DOHH2 (cell line): Measurements from ENCODE around the gene TSC22D1.

Source experiments
- H3F3A ChIP-seq: fragments of 200-600 bp; sonication (generic), shearing (Covaris generic); 2 replicates; pipeline ENCODE4 v1.6.0; 2016; ENCODE audit warnings: antibody characterized with exemption, mild to moderate bottlenecking; ENCODE audit not compliant: control insufficient read depth, insufficient read depth
- H3K27ac ChIP-seq: fragments of 200-600 bp; sonication (generic); 2 replicates; pipeline ENCODE4 v1.5.1; 2014; ENCODE audit warnings: low read depth, mild to moderate bottlenecking, low read length, moderate library complexity
- H3K27me3 ChIP-seq: fragments of 200-600 bp; sonication (generic); 2 replicates; pipeline ENCODE4 v1.6.1; 2014; ENCODE audit warnings: mild to moderate bottlenecking, low read length, mixed read lengths; ENCODE audit not compliant: control insufficient read depth
- H3K36me3 ChIP-seq: fragments of 200-600 bp; sonication (generic); 2 replicates; pipeline ENCODE4 v1.6.1; 2014; ENCODE audit warnings: mild to moderate bottlenecking, low read length, moderate library complexity, mixed read lengths; ENCODE audit not compliant: control insufficient read depth
- H3K4me1 ChIP-seq: fragments of 200-600 bp; sonication (generic); 2 replicates; pipeline ENCODE4 v1.6.1; 2014; ENCODE audit warnings: mild to moderate bottlenecking, low read length, mixed read lengths; ENCODE audit not compliant: control insufficient read depth
- H3K4me2 ChIP-seq: fragments of 200-600 bp; sonication (generic); 2 replicates; pipeline ENCODE4 v1.6.0; 2014; ENCODE audit warnings: mild to moderate bottlenecking, low read length, moderate library complexity
- H3K4me3 ChIP-seq: fragments of 200-600 bp; sonication (generic); 2 replicates; pipeline ENCODE4 v1.5.1; 2014; ENCODE audit warnings: mild to moderate bottlenecking, low read length, mixed read lengths
- H3K79me2 ChIP-seq: fragments of 200-600 bp; sonication (generic); 2 replicates; pipeline ENCODE4 v1.6.1; 2014; ENCODE audit warnings: mild to moderate bottlenecking, low read length, mixed read lengths; ENCODE audit not compliant: control insufficient read depth
- H3K9me2 ChIP-seq: fragments of 200-600 bp; sonication (generic); replicated peaks from 2 replicates; pipeline ENCODE4 v1.6.1; 2014; ENCODE audit warnings: mild to moderate bottlenecking, low read length, mixed read lengths; ENCODE audit not compliant: control insufficient read depth
- H3K9me3 ChIP-seq: fragments of 200-600 bp; sonication (generic); 2 replicates; pipeline ENCODE4 v1.6.1; 2014; ENCODE audit warnings: antibody characterized with exemption, low read length, mixed read lengths; ENCODE audit not compliant: control insufficient read depth, insufficient read depth
- H4K20me1 ChIP-seq: fragments of 200-600 bp; sonication (generic); 2 replicates; pipeline ENCODE4 v1.6.0; 2014; ENCODE audit warnings: low read depth, mild to moderate bottlenecking, antibody characterized with exemption, low read length, moderate library complexity; ENCODE audit not compliant: control insufficient read depth, insufficient read depth
- EZH2phosphoT487 ChIP-seq: fragments of 200-600 bp; sonication (generic); IDR thresholded peaks from 2 replicates; pipeline ENCODE4 v1.6.1; 2017; ENCODE audit warnings: borderline replicate concordance, mild to moderate bottlenecking, antibody characterized with exemption, low read length, moderate library complexity, mixed read lengths
- TF ChIP-seq, protein P1 (sequence below): fragments of 200-600 bp; sonication (generic); IDR thresholded peaks from one replicate; pipeline ENCODE4 v1.5.1; 2014; ENCODE audit warnings: antibody characterized with exemption, mild to moderate bottlenecking, low read depth, low read length; ENCODE audit not compliant: poor library complexity, severe bottlenecking

TSC22D1 gene

DNA sequence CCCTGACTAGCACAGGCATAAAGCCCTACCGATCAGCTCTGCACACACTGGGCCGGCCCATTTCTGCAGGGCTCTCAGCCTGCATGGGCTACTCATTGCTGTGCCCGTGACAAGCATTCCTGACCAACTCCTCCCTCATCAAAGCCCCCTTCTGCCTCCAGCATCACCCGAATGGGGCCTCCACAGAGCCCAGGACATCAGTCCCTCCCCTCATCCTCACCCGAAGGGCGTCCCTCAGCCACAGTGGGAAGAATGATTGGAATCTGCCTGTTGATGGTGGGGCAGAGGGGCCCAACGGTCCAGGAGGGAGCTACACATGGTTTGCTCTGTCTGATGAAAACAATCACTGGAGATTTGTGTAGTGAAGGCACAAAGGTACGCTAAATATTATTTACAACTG is 158.7 kb downstream of the TSC22D1 start:
- Histone ChIP-seq H3K79me2 (no peaks in the 10 kb centered on the region), H3K4me3 (no peak overlapping the region), H3K4me1 (peaks cover 28% of the 10 kb centered on the region), H3F3A (no peaks in the 10 kb centered on the region), H3K9me3 (no peaks in the 10 kb centered on the region), H3K27me3 (no peaks in the 10 kb centered on the region), H3K27ac (peak overlapping the region; percentile 17; the same call in 1 of the 2 replicates), H3K4me2 (peak overlapping the region; percentile 46), H3K36me3 (no peaks in the 10 kb centered on the region), H3K9me2 (no peaks in the 10 kb centered on the region), H4K20me1 (no peaks in the 10 kb centered on the region)
- TF ChIP-seq, protein P1, sequence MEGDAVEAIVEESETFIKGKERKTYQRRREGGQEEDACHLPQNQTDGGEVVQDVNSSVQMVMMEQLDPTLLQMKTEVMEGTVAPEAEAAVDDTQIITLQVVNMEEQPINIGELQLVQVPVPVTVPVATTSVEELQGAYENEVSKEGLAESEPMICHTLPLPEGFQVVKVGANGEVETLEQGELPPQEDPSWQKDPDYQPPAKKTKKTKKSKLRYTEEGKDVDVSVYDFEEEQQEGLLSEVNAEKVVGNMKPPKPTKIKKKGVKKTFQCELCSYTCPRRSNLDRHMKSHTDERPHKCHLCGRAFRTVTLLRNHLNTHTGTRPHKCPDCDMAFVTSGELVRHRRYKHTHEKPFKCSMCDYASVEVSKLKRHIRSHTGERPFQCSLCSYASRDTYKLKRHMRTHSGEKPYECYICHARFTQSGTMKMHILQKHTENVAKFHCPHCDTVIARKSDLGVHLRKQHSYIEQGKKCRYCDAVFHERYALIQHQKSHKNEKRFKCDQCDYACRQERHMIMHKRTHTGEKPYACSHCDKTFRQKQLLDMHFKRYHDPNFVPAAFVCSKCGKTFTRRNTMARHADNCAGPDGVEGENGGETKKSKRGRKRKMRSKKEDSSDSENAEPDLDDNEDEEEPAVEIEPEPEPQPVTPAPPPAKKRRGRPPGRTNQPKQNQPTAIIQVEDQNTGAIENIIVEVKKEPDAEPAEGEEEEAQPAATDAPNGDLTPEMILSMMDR, result no peak
- no peak for TF ChIP-seq EZH2phosphoT487

DNA sequence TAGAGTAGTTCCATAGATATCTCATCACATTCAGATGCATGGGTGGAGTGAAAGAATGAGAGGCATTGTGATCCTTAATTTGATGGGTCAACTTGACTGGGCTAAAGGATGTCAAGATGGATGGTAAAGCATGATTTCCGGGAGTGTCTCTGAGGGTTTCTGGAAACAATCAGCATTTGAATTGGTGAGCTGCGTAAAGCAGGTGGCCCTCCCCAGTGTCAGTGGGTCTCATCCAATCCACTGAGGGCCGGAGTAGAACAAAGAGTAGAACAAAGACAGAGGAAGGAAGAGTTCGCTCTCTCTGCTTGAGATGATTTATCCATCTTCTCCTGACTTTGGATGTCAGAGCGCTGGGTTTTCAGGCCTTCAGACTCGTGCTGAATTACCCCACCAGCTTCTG is 159.4 kb downstream of the TSC22D1 start:
- Histone ChIP-seq H3K79me2 (no peaks in the 10 kb centered on the region), H3K27me3 (no peaks in the 10 kb centered on the region)
- TF ChIP-seq, protein P1, result no peak
- TF ChIP-seq EZH2phosphoT487, result no peak

DNA sequence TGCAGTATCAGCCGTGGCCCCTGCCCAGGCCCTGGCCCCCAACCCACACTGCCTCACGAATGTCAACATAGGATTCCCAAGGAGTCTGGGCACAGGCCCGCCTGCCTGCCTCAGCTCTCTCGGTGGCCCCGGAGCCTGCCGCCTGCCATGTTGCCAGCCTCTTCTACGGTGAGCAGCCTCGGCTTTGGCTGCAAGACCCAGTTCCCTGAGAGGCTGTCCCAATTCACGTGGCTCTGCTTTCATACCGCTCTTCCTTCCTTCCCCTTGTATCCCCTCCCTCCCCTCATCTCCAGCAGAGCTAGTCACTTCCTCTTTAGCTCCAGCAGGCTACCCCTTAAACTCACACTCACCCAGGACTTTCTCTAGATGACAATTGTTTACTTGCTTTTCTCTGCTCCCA is 159.8 kb downstream of the TSC22D1 start:
- Histone ChIP-seq H3K4me1 (peaks cover 38% of the 10 kb centered on the region), H3K4me2 (peak overlapping the region; percentile 26), H3K9me3 (no peaks in the 10 kb centered on the region), H3F3A (no peaks in the 10 kb centered on the region), H3K36me3 (no peaks in the 10 kb centered on the region), H3K79me2 (no peaks in the 10 kb centered on the region), H3K27me3 (no peaks in the 10 kb centered on the region), H3K9me2 (no peaks in the 10 kb centered on the region), H3K27ac (no peak overlapping the region), H4K20me1 (no peaks in the 10 kb centered on the region), H3K4me3 (peak overlapping the region; percentile 14)
- no peak for TF ChIP-seq EZH2phosphoT487
- TF ChIP-seq, protein P1, result no peak

More for the DNA sequence above, 159.4 kb downstream of the TSC22D1 start:
- Histone ChIP-seq H3F3A (no peaks in the 10 kb centered on the region), H3K9me2 (no peaks in the 10 kb centered on the region), H3K27ac (no peak overlapping the region), H3K4me3 (peak overlapping the region; percentile 14), H3K9me3 (no peaks in the 10 kb centered on the region), H3K36me3 (no peaks in the 10 kb centered on the region), H3K4me2 (peak overlapping the region; percentile 26), H3K4me1 (peaks cover 35% of the 10 kb centered on the region), H4K20me1 (no peaks in the 10 kb centered on the region)
